ENCODE measurements around the gene BRICD5.

Gene BRICD5

GRCh38 chr16:2238838-2239675, 28.4 kb upstream of the BRICD5 start:
- TF ChIP-seq CTCF (IDR thresholded peaks at IDR 0.05), result no peak

- no peak for TF ChIP-seq CTCF (IDR thresholded peaks at IDR 0.05)
These were observed 27.6 kb upstream of the BRICD5 start for GRCh38 chr16:2238150-2238837.

- TF ChIP-seq CTCF (IDR thresholded peaks at IDR 0.05), result no peak
These were observed 27.0 kb upstream of the BRICD5 start for GRCh38 chr16:2237493-2238149.

- no peak for TF ChIP-seq CTCF (IDR thresholded peaks at IDR 0.05)
These were observed 26.4 kb upstream of the BRICD5 start for GRCh38 chr16:2237102-2237482.

DNA sequence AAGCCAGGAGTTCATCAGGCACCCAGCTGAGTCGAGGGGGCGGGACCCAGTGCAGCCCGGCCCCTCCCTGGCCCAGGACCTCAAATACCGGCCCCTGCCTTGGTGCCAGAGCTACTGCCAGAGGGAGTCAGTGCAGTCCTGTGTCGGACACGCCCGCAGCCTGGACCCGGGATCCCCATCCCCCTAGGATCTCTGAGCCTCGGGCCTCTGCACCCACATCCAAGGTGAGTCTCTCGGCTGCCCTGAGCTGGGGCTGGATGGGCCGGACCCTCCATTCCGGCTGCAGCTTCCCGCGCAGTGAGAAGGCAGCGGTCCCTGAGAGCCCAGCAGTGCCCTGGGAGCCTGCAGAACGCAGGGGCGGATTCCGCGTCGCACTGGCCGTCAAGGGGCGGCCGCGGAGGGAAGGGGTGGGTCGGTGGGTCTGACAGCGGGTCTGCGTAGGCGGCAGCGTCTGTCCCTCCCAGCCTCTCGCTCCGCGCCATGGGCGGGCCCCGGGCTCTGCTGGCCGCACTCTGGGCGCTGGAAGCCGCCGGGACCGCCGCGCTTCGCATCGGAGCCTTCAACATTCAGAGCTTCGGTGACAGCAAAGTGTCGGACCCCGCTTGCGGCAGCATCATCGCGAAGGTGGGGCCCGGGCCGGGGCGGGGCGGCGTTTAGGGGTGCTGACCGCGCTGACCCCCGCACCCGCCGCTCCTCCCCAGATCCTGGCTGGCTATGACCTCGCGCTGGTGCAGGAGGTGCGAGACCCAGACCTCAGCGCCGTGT, 25.9 kb upstream of the BRICD5 start, which contains the start of gene DNASE1L2:
Gene DNASE1L2 (plus strand): TSS at position 108 of the 765 bp plus-strand sequence. CDS start 373 bp downstream, at position 481.
- no peak for TF ChIP-seq CTCF (IDR thresholded peaks at IDR 0.05)

DNA sequence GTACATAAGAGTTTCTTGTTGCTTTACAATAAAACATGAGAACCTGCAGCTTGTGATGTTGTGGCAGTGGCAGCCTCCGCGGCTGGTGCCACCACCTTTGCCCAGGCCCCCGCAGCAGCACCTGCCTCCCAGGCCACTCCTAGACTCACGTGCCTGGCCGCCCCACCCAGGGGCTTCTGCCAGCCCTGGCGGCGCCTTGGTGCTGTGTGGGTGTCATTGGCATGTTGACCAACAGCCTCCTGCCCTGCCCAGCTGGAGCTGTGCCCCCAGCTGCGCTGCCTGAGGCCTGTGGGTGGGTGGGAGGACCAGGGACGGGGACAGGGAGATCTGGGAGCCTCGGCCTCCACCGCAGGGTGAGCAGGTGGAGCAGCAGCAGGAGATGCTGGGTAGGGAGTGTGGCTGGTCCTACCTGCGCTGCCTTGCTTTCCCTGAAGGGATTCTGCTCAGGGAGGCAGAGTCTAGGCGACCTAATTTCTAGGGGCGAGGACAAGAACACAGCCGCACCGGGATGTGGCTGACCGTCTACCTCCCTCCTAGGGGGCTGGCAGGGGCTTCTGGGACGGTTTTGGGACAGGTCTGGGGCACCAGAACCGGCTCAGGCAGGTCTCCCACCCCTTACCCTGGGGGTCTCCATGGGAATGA, 25.2 kb upstream of the BRICD5 start:
- TF ChIP-seq CTCF (IDR thresholded peaks at IDR 0.05), result no peak
